AML-193 (cell line): ENCODE data around the gene PDE6A.
"Not testable (repeated sequence)": the region's sequence is repeated elsewhere in the genome, so short reads cannot be mapped to it uniquely, and the experiment has no call there.

ENCODE experiments used
- DNase-seq, 2 experiments: peaks; one replicate each; lab custom pipeline; 2025; lab: John Stamatoyannopoulos, UW

PDE6A gene

GRCh38 chr5:149894237-149894636, 50.4 kb downstream of the PDE6A start:
- no peak for DNase-seq

GRCh38 chr5:149893403-149893931, 51.1 kb downstream of the PDE6A start:
- DNase-seq, result no peak

GRCh38 chr5:149892594-149892993, 52.0 kb downstream of the PDE6A start:
- DNase-seq, result no peak

GRCh38 chr5:149888280-149888679, 56.3 kb downstream of the PDE6A start:
- no peak for DNase-seq

- DNase-seq, result no peak
These were observed 56.9 kb downstream of the PDE6A start for GRCh38 chr5:149887622-149888183.

- DNase-seq, result no peak
These were observed 57.7 kb downstream of the PDE6A start for GRCh38 chr5:149886692-149887470.

GRCh38 chr5:149886060-149886459, 58.5 kb downstream of the PDE6A start:
- DNase-seq, result no peak

GRCh38 chr5:149885513-149885912, 59.1 kb downstream of the PDE6A start:
- DNase-seq, result no peak

GRCh38 chr5:149883550-149883949, 61.0 kb downstream of the PDE6A start:
- no peak for DNase-seq

- DNase-seq, result not testable (repeated sequence)
These were observed 62.0 kb downstream of the PDE6A start for GRCh38 chr5:149882633-149883032.

GRCh38 chr5:149881874-149882273, 62.7 kb downstream of the PDE6A start:
- no peak for DNase-seq

GRCh38 chr5:149881069-149881622, 63.4 kb downstream of the PDE6A start:
- DNase-seq, result no peak

GRCh38 chr5:149879593-149879992, 65.0 kb downstream of the PDE6A start:
- not testable (repeated sequence) for DNase-seq

- DNase-seq, result no peak
These were observed 66.2 kb downstream of the PDE6A start for GRCh38 chr5:149878371-149878770.

- no peak for DNase-seq
These were observed 70.7 kb downstream of the PDE6A start for GRCh38 chr5:149873896-149874295.

- DNase-seq, result no peak
These were observed 72.1 kb downstream of the PDE6A start for GRCh38 chr5:149872351-149873040.

GRCh38 chr5:149871471-149871870, 73.1 kb downstream of the PDE6A start:
- DNase-seq, result no peak

GRCh38 chr5:149870697-149871096, 73.9 kb downstream of the PDE6A start:
- no peak for DNase-seq

GRCh38 chr5:149870232-149870631, 74.4 kb downstream of the PDE6A start:
- no peak for DNase-seq

GRCh38 chr5:149869411-149869821, 75.2 kb downstream of the PDE6A start:
- DNase-seq, result no peak

- DNase-seq, result peak; percentile 30 to 41
These were observed 78.8 kb downstream of the PDE6A start for GRCh38 chr5:149865746-149866145.

- no peak for DNase-seq
These were observed 80.8 kb downstream of the PDE6A start for GRCh38 chr5:149863830-149864229.

- DNase-seq, result no peak
These were observed 81.4 kb downstream of the PDE6A start for GRCh38 chr5:149863176-149863575.
